ENCODE measurements around the gene BIN1. TPM values are rescaled to one million over a fixed set of nuclear protein-coding genes. Genes with fewer than 3 reads are reported as not detected.

The BIN1 gene
- total RNA-seq, 2 experiments from 2014 or later = 95.2 to 102 TPM

GRCh38 chr2:127027715-127028114, 79.2 kb downstream of the BIN1 start:
- peaks cover 15% of the 10 kb centered on the region for H3K4me1 Mint-ChIP-seq (ENCODE audit: low read depth)

GRCh38 chr2:127025359-127026166, 81.4 kb downstream of the BIN1 start:
- ATAC-seq (peak; percentile 98), DNase-seq (peak; percentile 87)
- Mint-ChIP-seq H3K4me3 (peak overlapping the region; percentile 73), H3K27ac (peak overlapping the region; percentile 15), H3K36me3 (ENCODE audit: low read depth) (no peaks in the 10 kb centered on the region), H3K4me1 (ENCODE audit: low read depth) (peaks cover 15% of the 10 kb centered on the region), H3K9me3 (peaks cover 4% of the 10 kb centered on the region), H3K27me3 (peaks cover 22% of the 10 kb centered on the region)
- ChIA-PET CTCF (no interaction called here), POLR2A (no interaction called here)
- peak; percentile 31 for TF ChIP-seq CTCF (IDR thresholded peaks at IDR 0.05)
- intact Hi-C loops (cut with micrococcal nuclease) = no loop called here

More at GRCh38 chr2:127027715-127028114, 79.2 kb downstream of the BIN1 start:
- no peaks in the 10 kb centered on the region for H3K36me3 Mint-ChIP-seq (ENCODE audit: low read depth)
- CTCF ChIA-PET = interaction anchor here (1.0 kb wide), 1 partner anchor 10 kb away, joined by 3 read pairs; no protein-coding TSS in a partner anchor
- intact Hi-C loops (cut with micrococcal nuclease) = no loop called here
- H3K4me3 Mint-ChIP-seq = no peak overlapping the region
- ATAC-seq (no peak), DNase-seq (no peak)
- no peak overlapping the region for H3K27ac Mint-ChIP-seq
- H3K9me3 Mint-ChIP-seq = peaks cover 4% of the 10 kb centered on the region
- H3K27me3 Mint-ChIP-seq = peaks cover 25% of the 10 kb centered on the region
- POLR2A ChIA-PET = no interaction called here
- no peak for TF ChIP-seq CTCF (IDR thresholded peaks at IDR 0.05)

GRCh38 chr2:127024769-127025358, 82.1 kb downstream of the BIN1 start:
- peaks cover 19% of the 10 kb centered on the region for H3K27me3 Mint-ChIP-seq
- no peak for TF ChIP-seq CTCF (IDR thresholded peaks at IDR 0.05)
- H3K36me3 Mint-ChIP-seq (ENCODE audit: low read depth) = no peaks in the 10 kb centered on the region
- peaks cover 15% of the 10 kb centered on the region for H3K4me1 Mint-ChIP-seq (ENCODE audit: low read depth)
- ChIA-PET CTCF (no interaction called here), POLR2A (no interaction called here)
- intact Hi-C loops (cut with micrococcal nuclease) = no loop called here
- no peak overlapping the region for H3K27ac Mint-ChIP-seq
- ATAC-seq (no peak), DNase-seq (no peak)
- no peak overlapping the region for H3K4me3 Mint-ChIP-seq
- H3K9me3 Mint-ChIP-seq = peaks cover 4% of the 10 kb centered on the region

- intact Hi-C loops (cut with micrococcal nuclease) = no loop called here
- Mint-ChIP-seq H3K9me3 (peaks cover 4% of the 10 kb centered on the region), H3K4me3 (no peak overlapping the region), H3K27me3 (peaks cover 13% of the 10 kb centered on the region), H3K36me3 (ENCODE audit: low read depth) (no peaks in the 10 kb centered on the region), H3K27ac (no peak overlapping the region), H3K4me1 (ENCODE audit: low read depth) (peaks cover 15% of the 10 kb centered on the region)
- no peak for DNase-seq
- ATAC-seq = no peak
- CTCF ChIA-PET = no interaction called here
- POLR2A ChIA-PET = no interaction called here
- no peak for TF ChIP-seq CTCF (IDR thresholded peaks at IDR 0.05)
Measured at GRCh38 chr2:127023504-127023903, 83.5 kb downstream of the BIN1 start.

- ChIA-PET POLR2A (no interaction called here), CTCF (interaction anchor here (1.5 kb wide), 1 partner anchor 51 kb away, joined by 5 read pairs; no protein-coding TSS in a partner anchor)
- ATAC-seq (no peak), DNase-seq (no peak)
- Mint-ChIP-seq H3K9me3 (peaks cover 4% of the 10 kb centered on the region), H3K36me3 (ENCODE audit: low read depth) (no peaks in the 10 kb centered on the region), H3K27ac (no peak overlapping the region), H3K4me3 (no peak overlapping the region), H3K4me1 (ENCODE audit: low read depth) (peaks cover 15% of the 10 kb centered on the region), H3K27me3 (peaks cover 13% of the 10 kb centered on the region)
- intact Hi-C loops (cut with micrococcal nuclease) = no loop called here
- TF ChIP-seq CTCF (IDR thresholded peaks at IDR 0.05) = no peak
Measured at GRCh38 chr2:127022817-127023216, 84.1 kb downstream of the BIN1 start.
